Measurements from ENCODE around the gene POLD4. TPM values are rescaled to one million over a fixed set of nuclear protein-coding genes. Genes with fewer than 3 reads are reported as not detected.

Gene POLD4
- total and polyA plus RNA-seq, 2 donors (not counting 3 experiments of a cell fraction or from before 2014, with no cell fraction given), result 50.1 to 204 TPM

DNA sequence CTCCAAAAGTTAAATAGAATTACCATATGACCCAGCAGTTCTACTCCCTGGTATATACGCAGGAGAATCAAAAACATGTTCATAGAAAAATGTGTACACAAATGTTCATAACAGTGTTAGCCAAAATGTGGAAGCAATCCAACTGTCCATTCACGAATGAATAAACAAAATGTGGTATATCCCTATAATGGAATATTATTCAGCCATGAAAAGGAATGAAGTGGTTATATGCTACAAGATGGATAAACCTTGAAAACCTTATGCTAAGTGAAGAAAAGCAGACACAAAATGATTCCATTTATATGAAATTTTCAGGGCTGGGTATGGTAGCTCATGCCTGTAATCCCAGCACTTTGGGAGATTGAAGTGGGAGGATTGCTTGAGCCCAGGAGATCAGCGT is 16.1 kb downstream of the POLD4 start:
- Histone ChIP-seq H3K36me3 (ENCODE audit: control insufficient read depth in 2 of 2, extremely low read depth in 1 of 2, insufficient read depth in 2 of 2, low read length in 2 of 2) (no peaks in the 10 kb centered on the region), H3K9me1 (replicated peaks; ENCODE audit: control insufficient read depth, extremely low read depth, insufficient read depth, low read length) (no peaks in the 10 kb centered on the region), H3K4me2 (ENCODE audit: insufficient read depth, low read length) (no peak overlapping the region), H2AFZ (ENCODE audit: low read depth, low read length) (no peak overlapping the region), H3K27me3 (ENCODE audit: control insufficient read depth in 2 of 2, insufficient read depth in 2 of 2, low read length in 2 of 2) (no peaks in the 10 kb centered on the region), H3K27ac (ENCODE audit: insufficient read depth, low read depth, low read length) (no peak overlapping the region), H4K20me1 (replicated peaks; ENCODE audit: control insufficient read depth, extremely low read depth, insufficient read depth, low read length) (no peaks in the 10 kb centered on the region), H3K4me3 (replicated peaks in 1 of 3; ENCODE audit: insufficient read depth in 1 of 3, low read depth in 1 of 3, low read length in 3 of 3) (no peak overlapping the region), H3K4me1 (ENCODE audit: control insufficient read depth, extremely low read depth, insufficient read depth, low read length) (no peaks in the 10 kb centered on the region), H3K9me3 (replicated peaks; ENCODE audit: control insufficient read depth, insufficient read depth, low read length) (no peaks in the 10 kb centered on the region), H3K9ac (replicated peaks; ENCODE audit: extremely low read depth, insufficient read depth, low read length) (no peak overlapping the region), H3K79me2 (ENCODE audit: control insufficient read depth, insufficient read depth, low read length) (no peaks in the 10 kb centered on the region)
- dilution Hi-C loops (cut with MboI; ENCODE audit: extremely low pct_ligation_motif_present, low sequenced_read_pairs) (no loop called here), intact Hi-C loops (cut with micrococcal nuclease) (no loop called here)
- ChIA-PET POLR2A (no interaction called here), CTCF (interaction anchor here (1.0 to 2.8 kb wide), 3 partner anchors 9 to 45 kb away, joined by 5 to 12 read pairs (median 5); no protein-coding TSS in a partner anchor)
- no TSS peak for BruUV-seq (replicated peaks)
- TF ChIP-seq FOS (IDR thresholded peaks at IDR 0.05; ENCODE audit: borderline replicate concordance, insufficient read depth, low read length) (no peak), POLR2AphosphoS5 (IDR thresholded peaks at IDR 0.05; ENCODE audit: insufficient read depth, low read depth, low read length) (no peak), GATA2 (IDR thresholded peaks at IDR 0.05; ENCODE audit: insufficient read depth, insufficient read length, low read depth, low read length) (no peak), EZH2 (IDR thresholded peaks at IDR 0.05; ENCODE audit: borderline replicate concordance, low read depth, low read length, severe bottlenecking) (no peak)
- TF ChIP-seq, protein P1, sequence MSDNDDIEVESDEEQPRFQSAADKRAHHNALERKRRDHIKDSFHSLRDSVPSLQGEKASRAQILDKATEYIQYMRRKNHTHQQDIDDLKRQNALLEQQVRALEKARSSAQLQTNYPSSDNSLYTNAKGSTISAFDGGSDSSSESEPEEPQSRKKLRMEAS (IDR thresholded peaks at IDR 0.05; ENCODE audit: insufficient read depth, insufficient read length), result no peak
- DNase-seq (ENCODE audit: low read depth, low spot score), result no peak
- FAIRE-seq, result no peak

DNA sequence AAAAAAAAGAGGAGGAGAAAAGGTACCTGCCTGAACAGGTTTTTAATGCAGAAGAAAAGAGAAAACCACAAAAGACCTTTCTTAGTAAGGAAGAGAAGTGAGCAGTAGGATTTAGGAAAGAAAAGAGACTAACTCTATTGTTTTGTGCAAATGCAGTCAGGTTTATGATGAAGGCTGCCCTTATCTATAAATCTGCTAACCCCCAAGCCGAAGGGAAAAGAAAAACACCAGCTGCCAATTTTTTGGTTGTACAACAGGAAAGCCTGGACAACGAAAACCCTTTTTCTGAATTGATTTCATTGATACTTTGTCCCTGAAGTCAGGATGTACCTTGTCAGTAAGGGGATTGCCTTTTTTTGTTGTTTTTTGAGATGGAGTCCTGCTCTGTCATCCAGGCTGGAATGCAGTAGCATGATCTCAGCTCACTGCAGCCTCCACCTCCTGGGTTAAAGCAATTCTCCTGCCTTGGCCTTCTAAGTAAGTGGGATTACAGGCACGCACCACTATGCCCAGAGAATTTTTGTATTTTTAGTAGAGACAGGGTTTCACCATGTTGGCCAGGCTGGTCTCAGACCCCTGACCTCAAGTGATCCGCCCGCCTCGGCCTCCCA is 21.2 kb downstream of the POLD4 start:
- Histone ChIP-seq H3K9ac (replicated peaks; ENCODE audit: extremely low read depth, insufficient read depth, low read length) (no peak overlapping the region), H4K20me1 (replicated peaks; ENCODE audit: control insufficient read depth, extremely low read depth, insufficient read depth, low read length) (no peaks in the 10 kb centered on the region), H3K36me3 (ENCODE audit: control insufficient read depth in 2 of 2, extremely low read depth in 1 of 2, insufficient read depth in 2 of 2, low read length in 2 of 2) (no peaks in the 10 kb centered on the region), H3K27me3 (ENCODE audit: control insufficient read depth in 2 of 2, insufficient read depth in 2 of 2, low read length in 2 of 2) (no peaks in the 10 kb centered on the region), H3K79me2 (ENCODE audit: control insufficient read depth, insufficient read depth, low read length) (no peaks in the 10 kb centered on the region), H3K4me3 (replicated peaks in 1 of 3; ENCODE audit: insufficient read depth in 1 of 3, low read depth in 1 of 3, low read length in 3 of 3) (no peak overlapping the region), H3K4me2 (ENCODE audit: insufficient read depth, low read length) (no peak overlapping the region), H3K27ac (ENCODE audit: insufficient read depth, low read depth, low read length) (no peak overlapping the region), H3K9me3 (replicated peaks; ENCODE audit: control insufficient read depth, insufficient read depth, low read length) (no peaks in the 10 kb centered on the region), H2AFZ (ENCODE audit: low read depth, low read length) (no peak overlapping the region), H3K4me1 (ENCODE audit: control insufficient read depth, extremely low read depth, insufficient read depth, low read length) (no peaks in the 10 kb centered on the region), H3K9me1 (replicated peaks; ENCODE audit: control insufficient read depth, extremely low read depth, insufficient read depth, low read length) (no peaks in the 10 kb centered on the region)
- TF ChIP-seq POLR2AphosphoS5 (IDR thresholded peaks at IDR 0.05; ENCODE audit: insufficient read depth, low read depth, low read length) (no peak), POLR2A (IDR thresholded peaks at IDR 0.05; ENCODE audit: low read depth, low read length) (no peak), MYC (IDR thresholded peaks at IDR 0.05; ENCODE audit: low read depth, low read length) (no peak), FOS (IDR thresholded peaks at IDR 0.05; ENCODE audit: borderline replicate concordance, insufficient read depth, low read length) (no peak), JUN (IDR thresholded peaks at IDR 0.05; ENCODE audit: borderline replicate concordance, insufficient read depth, insufficient read length, low read depth) (no peak), GATA2 (IDR thresholded peaks at IDR 0.05; ENCODE audit: insufficient read depth, insufficient read length, low read depth, low read length) (no peak), EZH2 (IDR thresholded peaks at IDR 0.05; ENCODE audit: borderline replicate concordance, low read depth, low read length, severe bottlenecking) (no peak)
- TF ChIP-seq, protein P2, sequence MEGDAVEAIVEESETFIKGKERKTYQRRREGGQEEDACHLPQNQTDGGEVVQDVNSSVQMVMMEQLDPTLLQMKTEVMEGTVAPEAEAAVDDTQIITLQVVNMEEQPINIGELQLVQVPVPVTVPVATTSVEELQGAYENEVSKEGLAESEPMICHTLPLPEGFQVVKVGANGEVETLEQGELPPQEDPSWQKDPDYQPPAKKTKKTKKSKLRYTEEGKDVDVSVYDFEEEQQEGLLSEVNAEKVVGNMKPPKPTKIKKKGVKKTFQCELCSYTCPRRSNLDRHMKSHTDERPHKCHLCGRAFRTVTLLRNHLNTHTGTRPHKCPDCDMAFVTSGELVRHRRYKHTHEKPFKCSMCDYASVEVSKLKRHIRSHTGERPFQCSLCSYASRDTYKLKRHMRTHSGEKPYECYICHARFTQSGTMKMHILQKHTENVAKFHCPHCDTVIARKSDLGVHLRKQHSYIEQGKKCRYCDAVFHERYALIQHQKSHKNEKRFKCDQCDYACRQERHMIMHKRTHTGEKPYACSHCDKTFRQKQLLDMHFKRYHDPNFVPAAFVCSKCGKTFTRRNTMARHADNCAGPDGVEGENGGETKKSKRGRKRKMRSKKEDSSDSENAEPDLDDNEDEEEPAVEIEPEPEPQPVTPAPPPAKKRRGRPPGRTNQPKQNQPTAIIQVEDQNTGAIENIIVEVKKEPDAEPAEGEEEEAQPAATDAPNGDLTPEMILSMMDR (IDR thresholded peaks at IDR 0.05; ENCODE audit: extremely low read depth in 1 of 2, insufficient read depth in 1 of 2, low read depth in 1 of 2, low read length in 2 of 2), result no peak
- TF ChIP-seq, protein P1 (IDR thresholded peaks at IDR 0.05; ENCODE audit: insufficient read depth, insufficient read length), result no peak
- DNase-seq (ENCODE audit: low read depth, low spot score), result peak; percentile 37
- POLR2A ChIA-PET, result interaction anchor here (0.8 kb wide), 1 partner anchor 62 kb away, joined by 5 read pairs; no protein-coding TSS in a partner anchor
- no peak for FAIRE-seq
- intact Hi-C loops (cut with micrococcal nuclease) (no loop called here), dilution Hi-C loops (cut with MboI; ENCODE audit: extremely low pct_ligation_motif_present, low sequenced_read_pairs) (no loop called here)
- no TSS peak for BruUV-seq (replicated peaks)
- CTCF ChIA-PET, result interaction anchor here (0.9 to 2.5 kb wide), 7 partner anchors 12 to 71 kb away, joined by 3 to 6 read pairs (median 4); no protein-coding TSS in a partner anchor
